K562 (cell line): ENCODE results near the gene HOXB3. TPM values are rescaled to one million over a fixed set of nuclear protein-coding genes. Genes with fewer than 3 reads are reported as not detected.

Experiments used
- CCNT2 ChIP-seq: IDR thresholded peaks from 2 replicates; pipeline ENCODE4 v1.6.1; 2011; ENCODE audit warnings: borderline replicate concordance, low read depth, mild to moderate bottlenecking, moderate library complexity, mixed read lengths, low read length; ENCODE audit not compliant: insufficient read length; ENCODE audit errors: extremely low read depth
- KDM5B ChIP-seq: fragments of 200-600 bp; sonication (generic); IDR thresholded peaks from 2 replicates; pipeline ENCODE4 v1.6.1; 2012; ENCODE audit warnings: low read depth, mild to moderate bottlenecking, moderate library complexity, low read length, control low read depth, inconsistent platforms; ENCODE audit not compliant: insufficient replicate concordance
- NCOA6 ChIP-seq: fragments of 450-650 bp; IDR thresholded peaks from 2 replicates; pipeline ENCODE4 v1.6.1; 2017; ENCODE audit warnings: mild to moderate bottlenecking
- SAFB2 ChIP-seq: fragments of 200-400 bp; formaldehyde crosslinking; IDR thresholded peaks from 2 replicates; pipeline ENCODE4 v1.6.1; 2018; ENCODE audit warnings: borderline replicate concordance, low read length, low read depth, moderate library complexity; ENCODE audit not compliant: severe bottlenecking
- SNIP1 ChIP-seq: fragments of 450-650 bp; IDR thresholded peaks from 2 replicates; pipeline ENCODE4 v1.7.1; 2017; ENCODE audit warnings: low read depth, mild to moderate bottlenecking
- SRF ChIP-seq, 2 experiments: fragments of 250-450, 450-650 bp in 1 of 2; sonication (Bioruptor Pico) in 1 of 2; sonication (generic) in 1 of 2; formaldehyde crosslinking; IDR thresholded peaks; 2 replicates each; pipeline versions ENCODE4 v1.5.0 to v1.5.1; 2020 to 2022; ENCODE audit warnings: mild to moderate bottlenecking in 1 of 2, missing genetic modification reagents in 1 of 2
- STAG1 ChIP-seq: sonication (generic); formaldehyde crosslinking; IDR thresholded peaks from 2 replicates; pipeline ENCODE4 v1.5.0; 2020; ENCODE audit warnings: missing genetic modification reagents, borderline replicate concordance
- STAT5A ChIP-seq: IDR thresholded peaks from 2 replicates; pipeline ENCODE4 v1.6.1; 2012; ENCODE audit warnings: low read length, inconsistent platforms, borderline replicate concordance
- polyA plus RNA-seq, 8 experiments: library from polyadenylated mRNA; depleted of rRNA in 4 of 8; stranded (reverse) in 5 of 8; unstranded in 3 of 8; fragments of >200 nt; fragmentation: Nextera tagmentation in 2 of 8; fragmentation: Illumina TruSeq in 1 of 8; extraction: Ambion mirVana in 2 of 8; extraction: Trizol in 1 of 8; gene quantifications; 2 replicates each; pipeline versions ENCODE4 v1.2.1 to v1.2.3, GENCODE V29; 2011 to 2014; ENCODE audit warnings: inconsistent platforms in 1 of 8, missing spikeins in 1 of 8
- total RNA-seq, 7 experiments: library from RNA; depleted of rRNA in 6 of 7; stranded (reverse); fragments of >200 nt in 6 of 7; fragmentation: Illumina TruSeq in 2 of 7; extraction: Trizol in 2 of 7; gene quantifications; 2 replicates each; pipeline versions ENCODE4 v1.2.1 to v1.2.3, GENCODE V29; 2011 to 2021; ENCODE audit warnings: low replicate concordance in 1 of 7

The HOXB3 gene
- total and polyA plus RNA-seq, 9 of the 15 experiments (the other 6 are each of a cell fraction or from before 2014, with no cell fraction given), result 2.4 to 41.3 (median 20.2) TPM

GRCh38 chr17:48621410-48622392, 31.7 kb upstream of the HOXB3 start (continued):
- TF ChIP-seq KDM5B (peak; percentile 33), NCOA6 (no peak), STAG1 (CRISPR knock-in tag) (no peak), CCNT2 (peak; percentile 38), SRF (CRISPR knock-in tag; IDR thresholded peaks at IDR 0.05) (no peak), SAFB2 (no peak), STAT5A (no peak), SNIP1 (no peak)
